D721Med (cell line): Measurements from ENCODE around the gene CHRM2.

Experiments
- DNase-seq: peaks from one replicate; pipeline ENCODE4 v3.0.0; 2011; ENCODE audit warnings: low spot score; ENCODE audit not compliant: insufficient read length
- FAIRE-seq: peaks from 2 replicates; lab custom pipeline; 2011; peaks lifted over from hg19 to GRCh38; lab: Jason Lieb, UNC
- CTCF ChIP-seq: IDR thresholded peaks from 2 replicates; pipeline ENCODE4 v1.5.1; 2012; ENCODE audit warnings: mild to moderate bottlenecking, control low read depth; ENCODE audit not compliant: insufficient read depth; ENCODE audit errors: missing control alignments

The CHRM2 gene

GRCh38 chr7:136865236-136865635, 3.2 kb upstream of the CHRM2 start:
- FAIRE-seq, result no peak
- no peak for DNase-seq
- no peak for TF ChIP-seq CTCF

GRCh38 chr7:136865777-136866176, 2.7 kb upstream of the CHRM2 start:
- no peak for DNase-seq
- TF ChIP-seq CTCF, result no peak
- FAIRE-seq, result no peak

- no peak for TF ChIP-seq CTCF
- FAIRE-seq, result no peak
- no peak for DNase-seq
Measured at GRCh38 chr7:136869001-136869961, 829 bp downstream of the CHRM2 start.

GRCh38 chr7:136869991-136870865, 1.8 kb downstream of the CHRM2 start:
- DNase-seq (no peak), FAIRE-seq (no peak)
- no peak for TF ChIP-seq CTCF

GRCh38 chr7:136870866-136871487, 2.5 kb downstream of the CHRM2 start:
- no peak for TF ChIP-seq CTCF
- FAIRE-seq, result no peak
- DNase-seq, result no peak

- no peak for FAIRE-seq
- no peak for DNase-seq
- TF ChIP-seq CTCF, result peak; percentile 68
Measured at GRCh38 chr7:136874393-136875032, 6.1 kb downstream of the CHRM2 start.
